ENCODE data around the gene MRPS34.
"Not testable (repeated sequence)": the region's sequence is repeated elsewhere in the genome, so short reads cannot be mapped to it uniquely, and the experiment has no call there.

MRPS34 gene

GRCh38 chr16:1812732-1813163, 39.8 kb upstream of the MRPS34 start:
- peaks cover 29% of the 10 kb centered on the region for H3K36me3 ChIP-seq (ENCODE audit: insufficient read depth, low read length)

GRCh38 chr16:1810536-1810935, 37.6 kb upstream of the MRPS34 start:
- Histone ChIP-seq H3K9me3 (ENCODE audit: low read length) (peaks cover 2% of the 10 kb centered on the region), H3K4me3 (ENCODE audit: low read length) (no peak overlapping the region), H3K27me3 (ENCODE audit: insufficient read depth, low read length) (no peaks in the 10 kb centered on the region), H2AFZ (ENCODE audit: low read depth, low read length) (no peak overlapping the region), H3K4me1 (ENCODE audit: insufficient read depth, low read length) (no peaks in the 10 kb centered on the region), H3K36me3 (ENCODE audit: insufficient read depth, low read length) (peaks cover 26% of the 10 kb centered on the region)

More at GRCh38 chr16:1812732-1813163, 39.8 kb upstream of the MRPS34 start:
- Histone ChIP-seq H3K9me3 (ENCODE audit: low read length) (no peaks in the 10 kb centered on the region), H2AFZ (ENCODE audit: low read depth, low read length) (no peak overlapping the region), H3K27me3 (ENCODE audit: insufficient read depth, low read length) (no peaks in the 10 kb centered on the region), H3K4me3 (ENCODE audit: low read length) (no peak overlapping the region), H3K4me1 (ENCODE audit: insufficient read depth, low read length) (no peaks in the 10 kb centered on the region)

- Histone ChIP-seq H3K9me3 (ENCODE audit: low read length) (peaks cover 2% of the 10 kb centered on the region), H3K27me3 (ENCODE audit: insufficient read depth, low read length) (no peaks in the 10 kb centered on the region), H3K4me1 (ENCODE audit: insufficient read depth, low read length) (no peaks in the 10 kb centered on the region), H3K4me3 (ENCODE audit: low read length) (no peak overlapping the region), H2AFZ (ENCODE audit: low read depth, low read length) (no peak overlapping the region), H3K36me3 (ENCODE audit: insufficient read depth, low read length) (peaks cover 22% of the 10 kb centered on the region)
Measured at GRCh38 chr16:1810106-1810505, 37.2 kb upstream of the MRPS34 start.

- Histone ChIP-seq H3K4me3 (ENCODE audit: low read length) (no peak overlapping the region), H3K4me1 (ENCODE audit: insufficient read depth, low read length) (no peaks in the 10 kb centered on the region), H3K9me3 (ENCODE audit: low read length) (peaks cover 2% of the 10 kb centered on the region), H2AFZ (ENCODE audit: low read depth, low read length) (no peak overlapping the region), H3K36me3 (ENCODE audit: insufficient read depth, low read length) (peaks cover 22% of the 10 kb centered on the region), H3K27me3 (ENCODE audit: insufficient read depth, low read length) (no peaks in the 10 kb centered on the region)
Measured at GRCh38 chr16:1809281-1809801, 36.4 kb upstream of the MRPS34 start.

- no peaks in the 10 kb centered on the region for H3K27me3 ChIP-seq (ENCODE audit: insufficient read depth, low read length)
- no peak overlapping the region for H2AFZ ChIP-seq (ENCODE audit: low read depth, low read length)
- H3K4me3 ChIP-seq (ENCODE audit: low read length): no peak overlapping the region
- peaks cover 19% of the 10 kb centered on the region for H3K36me3 ChIP-seq (ENCODE audit: insufficient read depth, low read length)
- H3K4me1 ChIP-seq (ENCODE audit: insufficient read depth, low read length): no peaks in the 10 kb centered on the region
- H3K9me3 ChIP-seq (ENCODE audit: low read length): peaks cover 2% of the 10 kb centered on the region
Measured at GRCh38 chr16:1808691-1809090, 35.8 kb upstream of the MRPS34 start.

- Histone ChIP-seq H2AFZ (ENCODE audit: low read depth, low read length) (no peak overlapping the region), H3K4me3 (ENCODE audit: low read length) (no peak overlapping the region), H3K9me3 (ENCODE audit: low read length) (peaks cover 2% of the 10 kb centered on the region), H3K36me3 (ENCODE audit: insufficient read depth, low read length) (peaks cover 17% of the 10 kb centered on the region), H3K27me3 (ENCODE audit: insufficient read depth, low read length) (no peaks in the 10 kb centered on the region), H3K4me1 (ENCODE audit: insufficient read depth, low read length) (no peaks in the 10 kb centered on the region)
Measured at GRCh38 chr16:1807626-1808025, 34.7 kb upstream of the MRPS34 start.

- Histone ChIP-seq H2AFZ (ENCODE audit: low read depth, low read length) (no peak overlapping the region), H3K9me3 (ENCODE audit: low read length) (peaks cover 1% of the 10 kb centered on the region), H3K4me3 (ENCODE audit: low read length) (no peak overlapping the region), H3K36me3 (ENCODE audit: insufficient read depth, low read length) (peaks cover 1% of the 10 kb centered on the region), H3K27me3 (ENCODE audit: insufficient read depth, low read length) (no peaks in the 10 kb centered on the region), H3K4me1 (ENCODE audit: insufficient read depth, low read length) (no peaks in the 10 kb centered on the region)
Measured at GRCh38 chr16:1800701-1801100, 27.8 kb upstream of the MRPS34 start.

GRCh38 chr16:1799263-1799662, 26.3 kb upstream of the MRPS34 start:
- H3K9me3 ChIP-seq (ENCODE audit: low read length); H3K4me3 ChIP-seq (ENCODE audit: low read length); H2AFZ ChIP-seq (ENCODE audit: low read depth, low read length); H3K36me3 ChIP-seq (ENCODE audit: insufficient read depth, low read length); H3K27me3 ChIP-seq (ENCODE audit: insufficient read depth, low read length); H3K4me1 ChIP-seq (ENCODE audit: insufficient read depth, low read length): not testable (repeated sequence)

GRCh38 chr16:1794908-1795666, 22.2 kb upstream of the MRPS34 start:
- H2AFZ ChIP-seq (ENCODE audit: low read depth, low read length): no peak overlapping the region
- H3K27me3 ChIP-seq (ENCODE audit: insufficient read depth, low read length): no peaks in the 10 kb centered on the region
- no peaks in the 10 kb centered on the region for H3K4me1 ChIP-seq (ENCODE audit: insufficient read depth, low read length)
- H3K4me3 ChIP-seq (ENCODE audit: low read length): no peak overlapping the region
- H3K36me3 ChIP-seq (ENCODE audit: insufficient read depth, low read length): peaks cover 5% of the 10 kb centered on the region
- H3K9me3 ChIP-seq (ENCODE audit: low read length): no peaks in the 10 kb centered on the region

- H3K27me3 ChIP-seq (ENCODE audit: insufficient read depth, low read length): no peaks in the 10 kb centered on the region
- no peaks in the 10 kb centered on the region for H3K9me3 ChIP-seq (ENCODE audit: low read length)
- no peak overlapping the region for H2AFZ ChIP-seq (ENCODE audit: low read depth, low read length)
Measured at GRCh38 chr16:1794221-1794871, 21.4 kb upstream of the MRPS34 start.

GRCh38 chr16:1793578-1794220, 20.8 kb upstream of the MRPS34 start, which contains the start of gene IGFALS:
Gene IGFALS, minus strand, starts transcription at chr16:1793705. Its CDS starts 53 bp downstream, at chr16:1793652.
- Histone ChIP-seq H3K4me3 (ENCODE audit: low read length) (no peak within 1 kb of the TSS), H3K9me3 (ENCODE audit: low read length) (no peaks in the 10 kb centered on the region), H2AFZ (ENCODE audit: low read depth, low read length) (no peak within 1 kb of the TSS), H3K4me1 (ENCODE audit: insufficient read depth, low read length) (no peaks in the 10 kb centered on the region), H3K27me3 (ENCODE audit: insufficient read depth, low read length) (no peaks in the 10 kb centered on the region), H3K36me3 (ENCODE audit: insufficient read depth, low read length) (peaks cover 16% of the 10 kb centered on the region)

More at GRCh38 chr16:1794221-1794871, 21.4 kb upstream of the MRPS34 start:
- Histone ChIP-seq H3K4me3 (ENCODE audit: low read length) (no peak overlapping the region), H3K36me3 (ENCODE audit: insufficient read depth, low read length) (peaks cover 10% of the 10 kb centered on the region), H3K4me1 (ENCODE audit: insufficient read depth, low read length) (no peaks in the 10 kb centered on the region)

GRCh38 chr16:1792836-1793577, 20.1 kb upstream of the MRPS34 start:
- Histone ChIP-seq H2AFZ (ENCODE audit: low read depth, low read length) (no peak overlapping the region), H3K27me3 (ENCODE audit: insufficient read depth, low read length) (no peaks in the 10 kb centered on the region), H3K36me3 (ENCODE audit: insufficient read depth, low read length) (peaks cover 22% of the 10 kb centered on the region), H3K9me3 (ENCODE audit: low read length) (no peaks in the 10 kb centered on the region), H3K4me3 (ENCODE audit: low read length) (no peak overlapping the region), H3K4me1 (ENCODE audit: insufficient read depth, low read length) (no peaks in the 10 kb centered on the region)

All from neuron (in vitro differentiated cells).